Suppressor macrophage (primary cell): Measurements from ENCODE around the gene TAL2.
"Not testable (repeated sequence)": the region's sequence is repeated elsewhere in the genome, so short reads cannot be mapped to it uniquely, and the experiment has no call there.

ENCODE experiments used
- DNase-seq, 4 experiments: peaks; one replicate each; pipeline ENCODE4 v3.0.0-alpha.2; 2020 to 2022

The TAL2 gene

DNA sequence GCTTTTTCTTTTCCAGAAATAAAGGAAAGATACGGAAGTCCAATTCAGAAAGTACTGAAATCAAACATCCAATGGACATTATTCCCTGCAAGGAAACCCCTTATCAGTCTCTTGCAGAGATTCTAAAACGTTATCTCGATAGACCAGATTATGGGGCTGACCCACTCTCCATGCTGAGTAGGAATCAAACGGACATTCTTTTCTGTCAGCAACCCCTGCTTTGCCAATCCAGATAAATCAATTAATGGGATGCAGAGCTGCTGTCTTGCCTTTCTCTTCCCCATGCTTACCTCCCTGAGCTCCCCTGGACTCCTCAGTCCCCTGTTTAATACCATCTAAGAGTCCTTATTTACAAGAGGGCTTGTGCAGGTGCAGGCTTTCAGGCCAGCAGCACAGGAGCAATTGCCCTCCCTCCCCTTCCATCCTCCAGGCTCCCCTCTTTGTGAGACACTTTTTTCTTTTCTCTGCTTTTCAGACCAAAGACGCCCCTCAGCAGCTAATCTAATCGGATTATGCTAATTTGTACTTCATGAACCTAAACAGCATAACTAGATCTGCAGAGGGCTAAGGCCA, 14.2 kb downstream of the TAL2 start:
- no peak for DNase-seq

DNA sequence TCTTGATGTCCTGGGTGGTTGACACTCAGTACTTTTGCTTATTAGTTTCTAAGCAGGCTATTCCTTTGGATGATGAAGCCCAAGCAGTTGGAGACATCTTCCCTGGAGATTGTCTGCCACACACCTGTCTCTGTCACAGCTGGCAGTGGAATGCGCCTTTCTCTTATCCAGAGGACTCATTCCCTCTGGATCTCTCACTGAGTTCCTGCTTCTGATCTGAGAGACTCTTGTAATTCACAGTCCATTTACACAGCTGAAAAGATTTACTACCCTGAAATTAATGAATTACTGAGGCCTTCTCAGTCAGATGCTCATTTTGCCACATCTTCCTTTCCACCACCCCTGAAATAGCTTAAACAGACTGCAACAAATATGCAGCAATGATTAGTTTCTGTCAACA, 15.9 kb downstream of the TAL2 start:
- DNase-seq = no peak

DNA sequence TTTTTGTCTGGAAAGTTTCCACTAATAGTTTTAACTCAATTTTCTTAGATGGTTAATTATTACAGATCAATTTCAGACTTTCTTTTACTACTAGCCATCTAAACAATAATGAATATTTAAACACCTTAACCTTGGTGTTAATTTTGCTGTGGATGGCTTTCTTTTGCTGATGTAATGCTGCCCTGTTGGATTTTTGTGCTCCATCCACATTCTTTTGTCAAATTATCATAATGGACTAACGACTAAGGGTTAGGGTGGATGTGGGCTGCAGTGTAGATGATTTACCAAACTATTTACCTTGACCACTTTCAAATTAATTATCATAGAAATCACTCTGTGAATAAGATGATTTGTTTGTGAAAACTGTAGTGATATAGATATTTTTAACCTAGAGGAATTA, 16.5 kb downstream of the TAL2 start:
- DNase-seq = no peak

DNA sequence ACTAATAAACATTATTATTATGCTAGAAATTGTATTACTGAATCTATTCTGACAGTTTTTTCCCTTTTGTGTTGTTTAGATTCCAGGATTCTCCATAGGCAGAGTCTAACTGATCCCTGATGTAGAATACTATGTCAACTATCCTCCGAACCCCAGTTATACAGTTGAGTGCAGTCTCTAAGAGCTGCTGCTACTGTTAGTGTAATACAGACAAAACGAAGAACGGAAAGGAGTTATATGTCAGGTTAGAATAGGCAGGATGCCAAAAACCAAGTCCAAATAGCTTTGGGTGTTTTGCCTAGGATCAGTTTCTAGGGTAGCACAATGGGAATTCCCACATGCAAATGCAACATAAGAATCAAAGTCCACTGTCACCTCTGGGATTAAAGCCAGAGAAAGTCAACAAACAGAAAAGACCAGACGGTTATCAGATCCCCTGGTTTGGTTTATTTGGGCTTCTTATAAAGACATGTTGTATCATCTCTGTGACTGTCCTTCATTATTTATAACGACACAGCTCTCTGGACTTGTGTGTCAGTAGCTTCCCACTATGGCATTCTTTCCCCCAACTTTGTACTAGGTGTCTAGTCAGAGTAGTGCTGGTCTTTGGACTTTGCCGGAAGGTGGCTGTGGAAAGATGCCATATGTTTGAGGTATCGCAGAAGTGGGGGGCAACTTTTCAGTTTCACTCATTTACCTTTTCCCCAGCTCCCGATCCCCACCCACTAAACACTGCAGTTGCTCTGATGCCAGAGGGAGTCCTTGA, 17.2 kb downstream of the TAL2 start:
- no peak for DNase-seq

DNA sequence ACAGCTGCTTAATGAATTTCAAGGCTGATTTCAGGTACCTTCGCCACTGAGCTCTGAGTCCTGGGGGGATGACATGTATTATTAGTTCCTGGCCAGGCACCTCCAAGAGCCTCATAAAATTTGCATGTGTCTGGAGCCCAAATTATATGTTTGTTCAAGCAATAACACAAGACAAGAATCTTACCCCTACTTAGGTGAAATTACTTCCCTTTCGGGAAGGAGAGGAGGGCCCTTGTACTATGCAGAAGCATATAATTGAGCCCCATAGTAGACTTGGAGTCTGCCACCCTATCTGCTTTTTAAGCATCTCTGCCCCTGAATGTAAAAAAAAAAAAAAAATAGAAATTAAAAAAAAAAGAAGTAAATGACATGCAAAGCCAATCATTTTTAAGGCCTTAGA, 19.1 kb downstream of the TAL2 start:
- DNase-seq = no peak

DNA sequence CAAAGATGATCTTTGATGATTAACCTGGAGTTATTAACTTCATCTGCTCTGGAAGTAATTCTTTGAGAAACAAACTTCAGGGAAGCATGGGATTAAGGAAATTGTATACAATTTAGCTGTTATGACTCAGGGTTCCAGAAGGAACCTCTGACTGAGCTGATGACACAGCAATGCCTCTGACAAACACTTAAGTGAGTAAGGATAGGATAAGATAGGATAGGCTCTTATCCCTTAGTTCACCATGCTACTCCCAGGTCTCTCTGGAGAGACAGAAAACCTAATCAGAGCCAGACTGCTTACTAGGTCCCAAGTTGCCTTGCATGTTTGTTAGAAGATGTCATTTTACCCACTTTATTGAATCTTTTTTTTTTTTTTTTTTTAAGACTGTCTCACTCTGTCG, 19.5 kb downstream of the TAL2 start:
- DNase-seq = peak in 2 of 4 experiments; percentile 4 to 6

DNA sequence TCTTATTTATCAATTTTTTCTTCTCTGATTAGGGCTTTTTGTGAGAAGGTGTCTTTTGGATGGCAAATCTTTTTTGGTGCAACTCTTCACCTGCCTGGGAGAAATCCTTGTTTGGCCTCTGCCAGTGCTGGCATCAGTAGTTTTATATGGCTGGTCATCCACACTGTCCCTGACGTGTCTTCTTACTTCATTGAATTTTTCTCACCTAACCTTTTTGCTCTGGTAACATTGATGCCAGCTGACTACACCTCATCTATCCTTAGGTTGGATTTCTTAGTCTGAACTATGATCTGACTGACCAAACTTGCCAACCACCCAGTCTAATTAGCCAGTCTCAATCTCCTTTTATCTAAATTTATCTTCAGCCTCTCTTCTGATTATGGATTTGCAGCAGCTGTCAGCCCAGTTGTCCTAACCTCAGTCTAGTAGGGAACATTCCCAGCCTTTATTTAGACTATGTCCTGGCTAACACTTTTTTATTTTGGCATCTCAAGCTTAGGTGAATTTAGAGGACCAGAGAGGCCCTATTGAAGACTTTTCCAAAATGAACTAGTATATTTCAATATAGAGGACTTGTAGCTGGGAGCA, 21.5 kb downstream of the TAL2 start:
- no peak for DNase-seq

DNA sequence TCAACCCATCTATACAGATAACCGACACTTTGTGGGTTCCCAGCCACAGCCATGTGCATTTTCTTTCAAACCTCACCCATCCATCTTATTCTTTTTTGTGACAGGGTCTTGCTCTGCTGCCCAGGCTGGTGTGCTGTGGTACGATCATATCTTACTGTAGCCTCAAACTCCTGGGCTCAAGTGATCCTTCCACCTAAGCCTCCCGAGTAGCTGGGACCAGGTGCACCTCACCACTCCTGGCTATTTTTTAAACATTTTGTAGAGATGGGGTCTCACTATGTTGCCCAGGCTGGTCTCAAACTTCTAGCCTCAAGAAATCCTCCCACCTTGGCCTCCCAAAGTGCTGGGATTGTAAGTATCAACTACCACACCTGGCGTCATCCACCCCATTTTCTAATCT, 24.7 kb downstream of the TAL2 start:
- no peak for DNase-seq

DNA sequence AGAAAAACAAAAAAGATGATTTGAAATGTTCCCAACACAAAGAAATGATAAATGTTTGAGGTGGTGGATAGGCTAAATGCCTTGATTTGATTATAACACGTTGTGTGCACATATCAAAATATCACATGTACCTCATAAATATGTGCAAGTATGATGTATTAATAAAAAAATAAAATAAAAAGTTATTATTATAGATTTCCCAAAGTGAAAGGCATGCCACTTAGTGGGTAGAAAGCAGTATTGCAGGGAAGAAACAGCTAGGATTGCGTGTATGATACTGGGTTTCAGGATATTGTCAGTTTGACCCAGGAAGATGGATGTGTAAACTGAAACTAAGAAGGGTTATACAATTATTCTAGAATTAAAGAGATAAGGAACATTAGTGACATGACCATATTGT, 28.5 kb downstream of the TAL2 start:
- peak in 3 of 4 experiments; percentile 5 to 36 (median 24) for DNase-seq

DNA sequence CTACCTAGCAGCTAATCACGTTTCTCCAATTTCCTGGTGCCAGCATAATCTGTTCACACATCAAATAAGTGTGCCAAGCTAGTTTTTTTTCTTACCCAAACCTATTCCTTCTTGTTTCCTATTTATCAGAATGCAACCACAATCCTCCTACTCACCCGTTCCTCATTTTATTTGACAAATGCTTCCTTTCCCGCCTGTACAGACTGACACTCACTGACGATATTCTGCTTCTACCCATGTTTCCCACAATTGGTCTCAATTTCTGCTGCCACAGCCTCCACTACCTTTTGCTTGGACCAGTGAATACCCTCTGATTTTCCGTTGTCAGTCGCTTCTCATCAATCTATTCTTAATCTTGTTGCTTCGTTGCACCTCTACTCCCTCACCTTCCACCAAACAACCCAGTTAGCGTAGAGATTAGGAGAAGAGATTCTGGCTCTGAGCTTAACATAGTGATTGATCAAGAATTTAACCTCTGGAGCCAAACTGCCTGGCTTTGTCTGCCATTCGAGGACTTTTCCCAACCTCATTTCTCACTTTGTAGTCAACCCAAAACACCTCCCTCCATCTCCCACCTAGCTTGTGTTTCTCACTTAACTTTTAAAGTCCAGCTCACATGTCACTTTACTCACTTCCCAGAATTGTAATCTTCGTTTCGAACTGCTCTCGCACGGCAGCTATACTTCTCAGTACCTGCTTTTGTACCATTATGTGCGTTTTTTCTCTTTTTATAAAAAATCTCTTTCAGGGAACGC, 31.4 kb downstream of the TAL2 start:
- peak; percentile 33 to 68 (median 44) for DNase-seq

DNA sequence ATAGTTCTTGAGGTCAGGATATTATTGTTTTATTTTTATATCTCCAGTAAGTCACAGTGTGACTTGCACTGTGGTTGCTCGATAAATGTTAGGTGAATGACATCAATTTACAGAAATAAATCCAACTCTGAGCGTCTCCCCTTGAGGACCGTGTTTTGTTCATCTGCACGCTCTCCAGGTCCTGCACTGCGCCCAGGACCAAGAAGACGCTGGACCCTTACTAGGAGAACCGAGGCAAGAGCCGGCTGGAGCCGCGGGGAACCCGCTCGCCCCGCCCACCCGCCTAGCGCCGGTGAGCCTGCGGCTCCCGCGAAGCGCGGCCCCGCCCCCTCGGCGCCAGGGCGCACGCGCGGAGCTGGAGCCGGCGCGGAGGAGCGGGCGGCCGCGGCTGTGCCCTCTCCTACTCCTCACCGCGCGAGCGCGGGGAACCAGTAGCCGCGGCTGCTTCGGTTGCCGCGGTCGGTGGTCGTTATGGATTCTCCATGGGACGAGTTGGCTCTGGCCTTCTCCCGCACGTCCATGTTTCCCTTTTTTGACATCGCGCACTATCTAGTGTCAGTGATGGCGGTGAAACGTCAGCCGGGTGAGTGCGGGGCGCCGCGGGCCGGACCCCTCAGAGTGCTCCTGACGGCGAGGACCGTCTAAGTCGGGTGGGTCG, 32.1 kb downstream of the TAL2 start, which contains the start of gene TMEM38B:
TMEM38B (plus strand) TSS at position 352 of the 658 bp plus-strand sequence; CDS start at position 472, 120 bp downstream.
- DNase-seq = peak; percentile 84 to 96 (median 92)

DNA sequence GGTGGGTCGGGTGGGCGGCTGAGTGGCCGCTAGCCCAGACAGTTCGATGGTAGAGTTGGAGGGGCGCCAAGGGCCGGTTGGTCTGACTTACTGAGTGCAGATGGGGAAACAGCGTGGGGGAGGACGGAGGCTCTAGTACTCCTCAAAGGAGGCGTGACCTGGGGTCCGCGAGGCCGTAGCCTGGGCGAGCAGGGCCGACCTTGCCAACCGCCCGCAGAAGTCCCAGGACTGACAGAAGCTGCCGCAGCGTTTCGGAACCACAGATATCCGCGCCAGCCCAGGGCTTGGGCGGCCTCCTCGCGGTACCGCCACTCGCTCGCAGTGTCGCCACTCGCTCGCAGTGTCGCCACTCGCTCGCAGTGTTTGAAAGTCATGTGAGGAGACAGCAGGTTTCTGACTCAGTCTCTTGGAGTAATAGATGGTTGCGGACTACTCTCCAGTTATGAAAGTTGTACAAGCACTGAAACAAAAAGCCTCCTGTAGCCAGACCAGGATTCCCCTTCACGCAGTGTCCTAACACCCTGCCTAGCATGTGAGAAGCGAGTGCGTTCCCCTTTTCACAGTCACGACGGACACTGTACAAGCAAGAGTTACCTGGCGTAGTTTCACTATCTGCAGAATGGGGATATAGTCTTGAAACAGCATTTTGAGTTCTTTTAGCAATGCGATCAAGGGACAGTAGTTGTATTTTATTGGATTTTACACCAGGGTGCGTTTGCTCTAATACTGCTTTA, 32.8 kb downstream of the TAL2 start:
- DNase-seq = peak; percentile 70 to 84 (median 80)

DNA sequence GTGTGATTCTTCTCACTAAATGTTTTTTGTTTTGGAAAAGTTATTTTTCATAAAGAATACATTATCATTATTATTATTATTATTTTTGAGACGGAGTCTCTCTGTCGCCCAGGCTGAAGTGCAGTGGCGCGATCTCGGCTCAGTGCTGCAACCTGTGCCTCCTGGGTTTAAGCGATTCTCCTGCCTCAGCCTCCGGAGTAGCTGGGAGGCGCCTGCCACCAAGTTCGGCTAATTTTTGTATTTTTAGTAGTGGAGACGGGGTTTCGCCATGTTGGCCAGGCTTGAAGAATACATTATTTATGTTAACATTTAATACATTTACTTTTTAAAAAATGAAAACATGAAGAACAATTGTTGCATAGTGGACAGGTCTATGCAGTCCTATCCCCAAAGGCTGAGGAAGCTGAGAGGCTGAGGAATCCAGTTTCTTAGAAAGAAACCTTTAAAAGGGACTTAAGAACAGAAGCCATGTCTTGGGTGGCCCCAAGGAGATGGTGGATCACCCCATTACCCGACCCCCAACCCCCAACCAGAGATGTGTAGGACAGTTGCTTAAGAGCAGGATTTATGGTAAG, 34.0 kb downstream of the TAL2 start:
- no peak for DNase-seq

DNA sequence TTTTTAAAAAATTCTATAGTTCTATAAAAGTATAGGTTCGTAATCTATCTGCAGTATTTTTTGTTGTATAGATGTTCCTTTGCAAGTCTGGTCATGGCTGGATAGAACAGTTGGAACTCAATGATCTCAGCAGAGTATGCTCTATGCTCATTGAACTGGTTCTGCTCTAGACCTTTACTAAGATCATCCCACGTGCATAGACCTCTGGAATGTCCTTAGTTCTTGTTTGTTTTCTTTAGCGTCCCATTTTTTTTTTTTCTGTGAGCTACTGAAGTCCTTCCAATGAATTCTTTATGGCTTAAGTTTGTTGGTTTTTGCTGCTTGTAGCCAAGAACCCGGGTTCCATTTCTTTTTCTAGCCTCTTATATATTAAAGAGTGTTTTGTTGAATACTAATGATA, 35.6 kb downstream of the TAL2 start:
- no peak for DNase-seq

DNA sequence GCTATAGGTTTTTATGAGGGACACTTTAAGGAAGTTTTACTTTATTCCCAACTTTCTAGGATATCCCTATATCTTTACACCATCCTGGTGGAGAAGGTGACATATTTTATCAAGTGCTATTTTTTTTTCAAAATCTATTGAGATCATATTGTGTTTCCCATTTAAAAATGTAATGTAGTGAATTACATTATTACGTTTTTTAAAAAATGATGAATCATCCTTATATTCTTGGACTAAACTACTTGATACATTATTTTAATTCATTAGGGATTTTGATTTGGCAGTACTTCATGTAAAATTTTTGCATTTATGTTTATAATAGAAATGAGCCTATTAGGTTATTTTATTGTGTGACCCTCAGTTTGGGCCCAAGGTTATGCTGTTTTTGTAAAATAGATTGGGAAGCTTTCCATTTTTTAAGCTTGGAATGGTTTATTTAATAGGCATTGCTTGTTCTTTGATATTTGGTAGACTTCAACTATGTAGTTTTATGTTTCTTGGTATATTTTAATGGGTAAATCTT, 36.2 kb downstream of the TAL2 start:
- no peak for DNase-seq

DNA sequence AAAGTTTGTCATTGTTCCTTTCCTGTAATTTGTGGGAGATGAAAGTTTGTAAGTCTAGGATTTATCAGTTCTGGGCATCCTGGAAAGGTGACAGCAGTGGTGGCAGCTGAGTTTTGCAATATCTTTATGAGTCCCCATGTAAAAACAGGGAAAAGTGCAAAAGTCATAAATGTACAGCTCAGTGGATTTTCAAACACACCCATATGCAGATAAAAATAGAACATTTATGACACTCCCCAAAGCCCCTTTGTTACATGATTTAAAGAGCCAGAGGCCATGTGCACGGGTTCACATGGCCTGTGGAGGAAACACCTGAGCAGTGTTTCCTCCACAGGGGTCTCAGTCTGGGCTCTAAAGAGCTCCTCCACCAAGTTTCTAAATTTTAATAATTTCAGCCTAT, 38.4 kb downstream of the TAL2 start:
- DNase-seq = no peak

DNA sequence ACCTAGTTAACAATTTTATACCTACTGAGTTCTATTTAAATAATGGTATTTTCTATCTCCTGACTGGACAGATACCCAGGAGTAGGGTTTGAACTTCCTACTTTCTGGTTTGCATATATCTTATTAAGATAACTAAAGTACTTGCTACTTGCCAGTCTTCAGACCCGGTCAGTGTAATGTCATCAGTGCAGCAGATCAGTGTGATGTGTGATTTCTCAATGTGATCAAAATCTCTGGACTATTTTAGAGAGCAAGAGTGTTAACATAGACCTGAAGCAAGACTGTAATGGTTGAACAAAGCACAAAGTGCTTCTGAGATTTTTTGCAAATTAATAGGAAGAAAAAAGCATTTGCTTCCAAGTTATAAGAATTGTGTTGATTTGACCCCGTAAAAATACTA, 38.9 kb downstream of the TAL2 start:
- DNase-seq = no peak

DNA sequence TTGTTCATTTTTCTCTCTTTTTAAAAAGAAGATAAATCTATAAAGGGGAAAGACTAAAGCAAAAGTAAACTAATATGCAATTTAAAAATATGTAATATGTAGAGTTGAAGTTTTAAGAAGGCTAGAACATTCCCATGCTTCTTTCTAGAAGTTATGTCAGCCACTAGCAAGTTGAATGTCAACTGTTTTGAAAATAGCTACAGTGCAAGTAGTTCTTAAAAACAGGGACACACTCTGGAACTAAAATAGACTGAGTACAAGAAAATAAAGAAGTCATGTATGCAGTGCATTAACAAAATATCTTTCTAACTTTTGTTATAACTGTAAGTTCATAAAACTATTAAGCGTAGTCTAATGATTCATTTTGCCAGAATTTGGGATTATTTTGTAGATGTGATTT, 40.0 kb downstream of the TAL2 start:
- no peak for DNase-seq

DNA sequence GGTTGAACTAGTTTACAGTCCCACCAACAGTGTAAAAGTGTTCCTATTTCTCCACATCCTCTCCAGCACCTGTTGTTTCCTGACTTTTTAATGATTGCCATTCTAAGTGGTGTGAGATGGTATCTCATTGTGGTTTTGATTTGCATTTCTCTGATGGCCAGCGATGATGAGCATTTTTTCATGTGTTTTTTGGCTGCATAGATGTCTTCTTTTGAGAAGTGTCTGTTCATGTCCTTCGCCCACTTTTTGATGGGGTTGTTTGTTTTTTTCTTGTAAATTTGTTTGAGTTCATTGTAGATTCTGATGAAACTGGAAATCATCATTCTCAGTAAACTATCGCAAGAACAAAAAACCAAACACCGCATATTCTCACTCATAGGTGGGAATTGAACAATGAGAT, 41.4 kb downstream of the TAL2 start:
- DNase-seq = not testable (repeated sequence)

DNA sequence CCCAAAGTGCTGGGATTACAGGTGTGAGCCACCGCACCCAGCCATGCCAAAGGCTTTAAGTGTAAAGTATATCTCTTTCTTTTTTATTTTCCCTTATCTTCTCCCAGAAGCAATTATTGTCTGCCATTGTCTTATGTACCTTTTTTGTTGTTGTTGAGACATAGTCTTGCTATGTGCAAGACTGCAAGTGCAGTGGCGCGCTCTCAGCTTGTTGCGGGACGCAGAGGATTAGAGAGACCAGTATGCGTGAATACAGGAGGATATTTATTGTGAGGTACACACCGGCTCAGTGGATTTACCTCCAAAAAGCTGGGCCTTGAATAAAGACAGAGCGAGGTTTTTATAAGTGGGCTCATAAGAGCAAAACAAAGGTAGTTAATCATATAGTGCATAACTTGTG, 43.9 kb downstream of the TAL2 start:
- DNase-seq = no peak

DNA sequence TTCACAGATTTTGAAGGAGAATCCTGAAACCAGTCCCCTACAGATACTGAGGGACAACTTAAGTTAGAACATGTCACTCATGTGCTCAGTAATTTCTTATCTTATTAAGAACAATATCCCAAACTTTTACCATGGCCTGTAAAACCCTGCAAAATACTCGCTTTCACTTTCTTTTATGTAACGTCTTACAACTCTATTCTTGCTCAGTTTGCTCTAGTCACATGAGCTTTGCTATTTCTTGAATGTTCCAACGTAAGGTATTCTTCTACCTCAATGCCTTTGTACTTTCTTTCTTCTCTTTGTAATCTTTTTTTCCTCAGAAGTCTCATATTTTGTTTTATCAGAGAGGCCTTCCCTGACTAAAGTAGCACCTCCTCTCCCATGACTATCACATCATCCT, 46.1 kb downstream of the TAL2 start:
- DNase-seq = no peak
